Effector memory CD8-positive, alpha-beta T cell (primary cell): Measurements from ENCODE around the gene MMP12.

Experiments used
- ATAC-seq: fragments of 150-1000 bp; cut with Tn5 transposase; replicated peaks from 2 replicates; pipeline ENCODE4 v1.10.0; 2021; ENCODE audit warnings: mild to moderate bottlenecking, moderate library complexity
- DNase-seq, 3 experiments: peaks; one replicate each; pipeline ENCODE4 v3.0.0; 2021
- H3K27ac Mint-ChIP-seq, 2 donors: one replicate each; pipeline ENCODE4 v1.8.0; 2022; ENCODE audit warnings: mild to moderate bottlenecking in 2 of 2, mixed read lengths in 2 of 2, moderate library complexity in 2 of 2
- H3K27me3 Mint-ChIP-seq, 2 donors: one replicate each; pipeline ENCODE4 v1.8.0; 2022; ENCODE audit warnings: mixed read lengths in 2 of 2
- H3K36me3 Mint-ChIP-seq: one replicate; pipeline ENCODE4 v1.8.0; 2022; ENCODE audit warnings: mild to moderate bottlenecking, moderate library complexity, mixed read lengths; ENCODE audit not compliant: insufficient read depth
- H3K4me1 Mint-ChIP-seq, 2 donors: one replicate each; pipeline ENCODE4 v1.8.0; 2022; ENCODE audit warnings: low read depth in 2 of 2, mixed read lengths in 2 of 2
- H3K4me3 Mint-ChIP-seq, 2 donors: one replicate each; pipeline ENCODE4 v1.8.0; 2022; ENCODE audit warnings: mild to moderate bottlenecking in 2 of 2, mixed read lengths in 2 of 2, moderate library complexity in 2 of 2
- H3K9me3 Mint-ChIP-seq, 2 donors: one replicate each; pipeline ENCODE4 v1.8.0; 2022; ENCODE audit warnings: mixed read lengths in 2 of 2

Gene MMP12

GRCh38 chr11:102837646-102838045, 37.1 kb downstream of the MMP12 start:
- Mint-ChIP-seq H3K4me3 (no peak overlapping the region), H3K9me3 (no peaks in the 10 kb centered on the region), H3K4me1 (no peaks in the 10 kb centered on the region), H3K27me3 (peaks cover 0 to under 1% of the 10 kb centered on the region in 2 donors), H3K27ac (no peak overlapping the region), H3K36me3 (no peaks in the 10 kb centered on the region)
- DNase-seq (no peak), ATAC-seq (no peak)

- Mint-ChIP-seq H3K4me1 (no peaks in the 10 kb centered on the region), H3K27me3 (peaks cover 1 to 6% of the 10 kb centered on the region in 2 donors), H3K9me3 (no peaks in the 10 kb centered on the region), H3K4me3 (no peak overlapping the region), H3K27ac (no peak overlapping the region), H3K36me3 (no peaks in the 10 kb centered on the region)
- DNase-seq (no peak), ATAC-seq (no peak)
Observed at GRCh38 chr11:102837156-102837555, 37.6 kb downstream of the MMP12 start.

GRCh38 chr11:102836290-102836875, 38.4 kb downstream of the MMP12 start:
- H3K27ac Mint-ChIP-seq, result no peak overlapping the region
- ATAC-seq (no peak), DNase-seq (no peak)
- H3K9me3 Mint-ChIP-seq, result no peaks in the 10 kb centered on the region
- no peaks in the 10 kb centered on the region for H3K4me1 Mint-ChIP-seq
- no peak overlapping the region for H3K4me3 Mint-ChIP-seq
- H3K27me3 Mint-ChIP-seq, result peaks cover 9 to 13% of the 10 kb centered on the region in 2 donors
- H3K36me3 Mint-ChIP-seq, result no peaks in the 10 kb centered on the region

- Mint-ChIP-seq H3K9me3 (no peaks in the 10 kb centered on the region), H3K4me1 (no peaks in the 10 kb centered on the region), H3K4me3 (no peak overlapping the region), H3K27me3 (peaks cover 18 to 32% of the 10 kb centered on the region in 2 donors), H3K36me3 (no peaks in the 10 kb centered on the region), H3K27ac (no peak overlapping the region)
- ATAC-seq (no peak), DNase-seq (no peak)
Observed at GRCh38 chr11:102833731-102834130, 41.1 kb downstream of the MMP12 start.

GRCh38 chr11:102832612-102833011, 42.2 kb downstream of the MMP12 start:
- ATAC-seq, result no peak
- Mint-ChIP-seq H3K36me3 (no peaks in the 10 kb centered on the region), H3K27ac (no peak overlapping the region), H3K4me3 (no peak overlapping the region), H3K27me3 (peaks cover 18 to 32% of the 10 kb centered on the region in 2 donors), H3K4me1 (no peaks in the 10 kb centered on the region), H3K9me3 (no peaks in the 10 kb centered on the region)
- DNase-seq, result no peak

- no peak overlapping the region for H3K27ac Mint-ChIP-seq
- DNase-seq (no peak), ATAC-seq (no peak)
- H3K4me3 Mint-ChIP-seq, result no peak overlapping the region
- no peaks in the 10 kb centered on the region for H3K9me3 Mint-ChIP-seq
- no peaks in the 10 kb centered on the region for H3K36me3 Mint-ChIP-seq
- H3K4me1 Mint-ChIP-seq, result no peaks in the 10 kb centered on the region
- H3K27me3 Mint-ChIP-seq, result peaks cover 22 to 40% of the 10 kb centered on the region in 2 donors
Observed at GRCh38 chr11:102831489-102832440, 43.0 kb downstream of the MMP12 start.

GRCh38 chr11:102831128-102831488, 43.7 kb downstream of the MMP12 start:
- Mint-ChIP-seq H3K36me3 (no peaks in the 10 kb centered on the region), H3K4me3 (no peak overlapping the region), H3K4me1 (no peaks in the 10 kb centered on the region), H3K27me3 (peaks cover 22 to 47% of the 10 kb centered on the region in 2 donors), H3K9me3 (no peaks in the 10 kb centered on the region), H3K27ac (no peak overlapping the region)
- no peak for ATAC-seq
- no peak for DNase-seq

- Mint-ChIP-seq H3K4me3 (no peak overlapping the region), H3K9me3 (no peaks in the 10 kb centered on the region), H3K27ac (no peak overlapping the region), H3K36me3 (no peaks in the 10 kb centered on the region), H3K4me1 (no peaks in the 10 kb centered on the region), H3K27me3 (peaks cover 22 to 47% of the 10 kb centered on the region in 2 donors)
- no peak for ATAC-seq
- DNase-seq, result no peak
Observed at GRCh38 chr11:102830001-102830727, 44.6 kb downstream of the MMP12 start.

GRCh38 chr11:102829316-102830000, 45.3 kb downstream of the MMP12 start:
- no peak for ATAC-seq
- Mint-ChIP-seq H3K4me1 (no peaks in the 10 kb centered on the region), H3K4me3 (no peak overlapping the region), H3K36me3 (no peaks in the 10 kb centered on the region), H3K27ac (no peak overlapping the region), H3K9me3 (no peaks in the 10 kb centered on the region), H3K27me3 (peaks cover 22 to 47% of the 10 kb centered on the region in 2 donors)
- DNase-seq, result no peak

- DNase-seq (no peak), ATAC-seq (no peak)
- H3K4me3 Mint-ChIP-seq, result no peak overlapping the region
- H3K27me3 Mint-ChIP-seq, result peaks cover 9 to 18% of the 10 kb centered on the region in 2 donors
- H3K9me3 Mint-ChIP-seq, result no peaks in the 10 kb centered on the region
- no peaks in the 10 kb centered on the region for H3K4me1 Mint-ChIP-seq
- H3K27ac Mint-ChIP-seq, result no peak overlapping the region
- no peaks in the 10 kb centered on the region for H3K36me3 Mint-ChIP-seq
Observed at GRCh38 chr11:102824556-102824955, 50.2 kb downstream of the MMP12 start.

- DNase-seq (no peak), ATAC-seq (no peak)
- Mint-ChIP-seq H3K36me3 (no peaks in the 10 kb centered on the region), H3K9me3 (peaks cover 0 to 7% of the 10 kb centered on the region in 2 donors), H3K27me3 (no peaks in the 10 kb centered on the region), H3K4me3 (no peak overlapping the region), H3K4me1 (no peaks in the 10 kb centered on the region), H3K27ac (no peak overlapping the region)
Observed at GRCh38 chr11:102819491-102819890, 55.3 kb downstream of the MMP12 start.

- H3K27ac Mint-ChIP-seq, result no peak overlapping the region
- no peak overlapping the region for H3K4me3 Mint-ChIP-seq
- peaks cover 0 to 7% of the 10 kb centered on the region in 2 donors for H3K9me3 Mint-ChIP-seq
- peaks cover 4 to 9% of the 10 kb centered on the region in 2 donors for H3K27me3 Mint-ChIP-seq
- ATAC-seq, result no peak
- H3K4me1 Mint-ChIP-seq, result no peaks in the 10 kb centered on the region
- DNase-seq, result no peak
- H3K36me3 Mint-ChIP-seq, result no peaks in the 10 kb centered on the region
Observed at GRCh38 chr11:102813484-102813883, 61.3 kb downstream of the MMP12 start.
